ENCODE results near the gene VPS54.

GRCh38 chr2:64065516-64065915 is 46.3 kb upstream of the VPS54 start:
- TF ChIP-seq, protein P1, sequence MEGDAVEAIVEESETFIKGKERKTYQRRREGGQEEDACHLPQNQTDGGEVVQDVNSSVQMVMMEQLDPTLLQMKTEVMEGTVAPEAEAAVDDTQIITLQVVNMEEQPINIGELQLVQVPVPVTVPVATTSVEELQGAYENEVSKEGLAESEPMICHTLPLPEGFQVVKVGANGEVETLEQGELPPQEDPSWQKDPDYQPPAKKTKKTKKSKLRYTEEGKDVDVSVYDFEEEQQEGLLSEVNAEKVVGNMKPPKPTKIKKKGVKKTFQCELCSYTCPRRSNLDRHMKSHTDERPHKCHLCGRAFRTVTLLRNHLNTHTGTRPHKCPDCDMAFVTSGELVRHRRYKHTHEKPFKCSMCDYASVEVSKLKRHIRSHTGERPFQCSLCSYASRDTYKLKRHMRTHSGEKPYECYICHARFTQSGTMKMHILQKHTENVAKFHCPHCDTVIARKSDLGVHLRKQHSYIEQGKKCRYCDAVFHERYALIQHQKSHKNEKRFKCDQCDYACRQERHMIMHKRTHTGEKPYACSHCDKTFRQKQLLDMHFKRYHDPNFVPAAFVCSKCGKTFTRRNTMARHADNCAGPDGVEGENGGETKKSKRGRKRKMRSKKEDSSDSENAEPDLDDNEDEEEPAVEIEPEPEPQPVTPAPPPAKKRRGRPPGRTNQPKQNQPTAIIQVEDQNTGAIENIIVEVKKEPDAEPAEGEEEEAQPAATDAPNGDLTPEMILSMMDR (IDR thresholded peaks at IDR 0.05): no peak
- TF ChIP-seq YY1 (IDR thresholded peaks at IDR 0.05; ENCODE audit: low read depth) (no peak), CHD2 (IDR thresholded peaks at IDR 0.05; ENCODE audit: low read length, partially characterized antibody) (no peak), POLR2AphosphoS5 (IDR thresholded peaks at IDR 0.05; ENCODE audit: low read depth, low read length) (no peak), USF2 (IDR thresholded peaks at IDR 0.05; ENCODE audit: borderline replicate concordance, low read depth, low read length) (no peak), RCOR1 (IDR thresholded peaks at IDR 0.05; ENCODE audit: low read length) (no peak), MXI1 (IDR thresholded peaks at IDR 0.05; ENCODE audit: low read depth, low read length) (no peak)
